Stimulated activated CD8-positive, alpha-beta memory T cell treated with anti-CD3 and anti-CD28 coated beads, Interleukin-15, amount 100 ng/mL, for 4 hours (primary cell): ENCODE data around the gene POLK.
"Not testable (repeated sequence)": the region's sequence is repeated elsewhere in the genome, so short reads cannot be mapped to it uniquely, and the experiment has no call there.

ENCODE experiments used
- DNase-seq, 2 donors: peaks; one replicate each; pipeline ENCODE4 v3.0.0-alpha.2; 2020; ENCODE audit warnings: low read depth in 2 of 2

The POLK gene

GRCh38 chr5:75610201-75610600 lies 98.5 kb downstream of the POLK start:
- no peak for DNase-seq

- DNase-seq, result not testable (repeated sequence)
Measured at GRCh38 chr5:75610859-75611310, 99.2 kb downstream of the POLK start.

- no peak for DNase-seq
Measured at GRCh38 chr5:75611311-75612225, 99.9 kb downstream of the POLK start, which contains the start of gene ANKDD1B. ANKDD1B (plus strand) TSS chr5:75611453; CDS start chr5:75611635, 182 bp downstream.

GRCh38 chr5:75612226-75612569 lies 100.5 kb downstream of the POLK start:
- DNase-seq, result no peak

- no peak for DNase-seq
Measured at GRCh38 chr5:75612901-75613300, 101.2 kb downstream of the POLK start.

GRCh38 chr5:75614176-75614575 lies 102.5 kb downstream of the POLK start:
- no peak for DNase-seq

- no peak for DNase-seq
Measured at GRCh38 chr5:75616371-75616881, 104.7 kb downstream of the POLK start.

GRCh38 chr5:75616971-75617621 lies 105.4 kb downstream of the POLK start:
- DNase-seq, result no peak

GRCh38 chr5:75617736-75618352 lies 106.2 kb downstream of the POLK start:
- no peak for DNase-seq

GRCh38 chr5:75620184-75620959 lies 108.7 kb downstream of the POLK start:
- no peak for DNase-seq

- no peak for DNase-seq
Measured at GRCh38 chr5:75622564-75622963, 110.9 kb downstream of the POLK start.

GRCh38 chr5:75623846-75624245 lies 112.2 kb downstream of the POLK start:
- no peak for DNase-seq

GRCh38 chr5:75626959-75627358 lies 115.3 kb downstream of the POLK start:
- DNase-seq, result no peak

- DNase-seq, result no peak
Measured at GRCh38 chr5:75627801-75628200, 116.1 kb downstream of the POLK start.

GRCh38 chr5:75630875-75631274 lies 119.2 kb downstream of the POLK start:
- no peak for DNase-seq

GRCh38 chr5:75632321-75632720 lies 120.6 kb downstream of the POLK start:
- DNase-seq, result no peak

- DNase-seq, result no peak
Measured at GRCh38 chr5:75637949-75638348, 126.3 kb downstream of the POLK start.

- DNase-seq, result no peak
Measured at GRCh38 chr5:75639535-75640311, 128.0 kb downstream of the POLK start.

- DNase-seq, result no peak
Measured at GRCh38 chr5:75640395-75640794, 128.7 kb downstream of the POLK start.

- DNase-seq, result no peak
Measured at GRCh38 chr5:75640826-75641225, 129.1 kb downstream of the POLK start.

GRCh38 chr5:75648712-75649111 lies 137.0 kb downstream of the POLK start:
- no peak for DNase-seq
